ENCODE results near the gene ZFYVE1.
"Not testable (repeated sequence)": the region's sequence is repeated elsewhere in the genome, so short reads cannot be mapped to it uniquely, and the experiment has no call there.

Gene ZFYVE1

DNA sequence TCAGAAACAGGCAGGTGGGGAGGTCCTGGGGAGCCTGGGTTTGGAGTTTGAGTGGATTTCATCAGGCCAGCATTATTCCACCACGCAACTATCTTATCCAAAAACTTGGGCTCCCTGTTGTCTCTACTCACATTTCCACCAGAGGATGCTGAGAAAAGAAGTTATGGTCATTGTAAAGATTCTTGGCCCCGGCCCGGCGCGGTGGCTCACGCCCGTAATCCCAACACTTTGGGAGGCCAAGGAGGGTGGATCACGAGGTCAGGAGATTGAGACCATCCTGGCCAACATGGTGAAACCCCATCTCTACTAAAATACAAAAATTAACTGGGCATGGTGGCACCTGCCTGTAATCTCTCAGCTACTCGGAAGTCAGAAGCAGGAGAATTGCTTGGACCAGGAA lies 70.2 kb downstream of the ZFYVE1 start:
- not testable (repeated sequence) for DNase-seq (ENCODE audit: low spot score)

DNA sequence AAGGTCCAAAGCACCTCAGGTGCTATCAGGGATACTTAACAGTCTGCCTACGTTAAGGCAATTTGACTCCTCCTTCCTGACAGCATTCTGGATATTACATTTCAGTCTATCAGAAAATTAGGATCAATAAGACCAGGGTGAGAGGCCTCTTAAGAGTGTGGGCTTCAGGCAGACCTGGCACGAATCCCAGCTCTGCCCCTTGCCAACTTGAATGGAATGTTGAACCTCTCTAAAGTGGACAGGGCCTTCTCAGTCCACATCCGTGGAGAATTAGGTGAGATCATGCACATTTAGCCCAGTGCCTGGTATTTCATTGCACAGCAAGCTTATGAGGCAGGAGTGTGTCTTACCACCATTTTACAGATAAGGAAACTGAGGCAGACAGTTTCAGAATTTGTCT lies 74.7 kb downstream of the ZFYVE1 start:
- no peak for DNase-seq (ENCODE audit: low spot score)

DNA sequence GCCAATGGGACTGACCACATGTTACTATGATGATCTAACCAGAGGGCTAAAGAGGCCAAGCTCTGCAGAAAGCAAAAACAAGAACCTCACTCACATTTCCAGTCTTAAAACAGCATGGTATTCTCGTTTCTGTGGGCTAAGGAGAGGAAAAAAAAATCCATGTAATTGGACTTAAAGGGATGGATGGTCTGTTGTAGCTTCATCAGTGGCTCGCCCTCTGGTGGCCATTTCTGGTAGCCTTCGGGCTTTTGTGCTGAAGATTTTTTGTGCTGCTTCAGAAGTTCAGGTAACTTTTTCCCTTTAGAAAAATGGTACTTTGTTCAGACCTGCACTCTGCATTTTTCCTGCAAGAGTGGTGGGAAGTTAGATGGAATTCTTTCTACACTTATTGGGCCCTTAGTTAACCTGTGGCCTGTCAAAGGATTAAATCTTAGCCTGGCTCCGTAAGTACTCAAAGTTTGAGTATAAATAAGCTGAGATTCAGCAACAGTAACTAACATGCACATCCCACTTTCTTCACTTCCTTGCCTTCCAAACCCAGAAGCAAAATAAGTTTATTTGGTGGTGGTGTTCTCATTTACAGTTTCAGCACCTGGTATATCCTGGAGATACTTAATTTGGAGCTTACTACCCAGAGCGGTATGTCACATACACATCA lies 78.3 kb downstream of the ZFYVE1 start:
- peak; percentile 55 for DNase-seq (ENCODE audit: low spot score)

GRCh38 chr14:72947366-72948160 lies 79.3 kb downstream of the ZFYVE1 start:
- no peak for DNase-seq (ENCODE audit: low spot score)

DNA sequence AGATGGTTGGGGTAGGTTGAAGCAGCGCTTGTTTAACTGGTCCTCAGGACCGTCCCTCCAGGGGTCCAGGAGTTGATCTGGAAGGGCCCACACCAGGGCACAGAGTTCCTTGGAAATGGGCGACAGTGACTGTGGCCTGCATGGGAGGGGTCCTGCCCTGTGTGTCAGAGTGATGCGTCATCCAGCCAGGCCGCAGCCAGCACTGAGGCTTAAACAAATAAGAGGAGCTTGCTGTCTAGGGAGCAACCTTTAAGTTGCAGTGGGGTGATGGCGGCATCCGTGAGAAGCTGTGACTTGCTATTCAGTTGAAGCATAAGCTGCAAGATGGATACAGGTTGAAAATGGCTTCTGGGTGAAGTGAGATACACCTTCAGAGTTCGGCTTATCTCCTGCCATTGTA lies 80.4 kb downstream of the ZFYVE1 start:
- no peak for DNase-seq (ENCODE audit: low spot score)

DNA sequence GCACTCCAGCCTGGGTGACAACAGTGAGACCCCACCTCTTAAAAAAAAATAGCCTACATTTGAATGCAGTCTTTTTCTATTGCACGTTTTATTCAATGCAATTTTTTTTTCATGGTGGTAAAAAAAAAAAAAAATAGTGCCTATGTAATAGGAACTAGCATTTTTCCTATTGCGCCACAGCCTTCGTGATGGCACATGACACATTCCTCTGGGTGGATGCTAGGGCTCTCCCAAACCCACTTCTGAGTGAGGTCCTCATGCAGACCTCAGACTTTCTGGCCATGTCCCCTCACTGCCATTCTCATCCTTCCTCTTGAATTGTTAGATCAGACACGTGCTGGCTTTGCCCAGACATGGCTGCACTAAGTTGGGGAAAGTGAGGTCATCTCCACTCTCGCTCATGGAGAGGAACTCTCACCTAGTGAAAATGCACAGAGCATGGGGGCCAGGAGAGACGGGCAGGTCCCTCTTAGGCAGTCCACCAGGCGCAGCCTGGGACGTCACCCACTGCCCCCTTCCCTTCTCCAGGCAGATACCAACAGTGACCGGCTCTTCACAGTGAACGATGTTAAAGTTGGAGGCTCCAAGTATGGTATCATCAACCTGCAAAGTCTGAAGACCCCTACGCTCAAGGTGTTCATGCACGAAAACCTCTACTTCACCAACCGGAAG lies 81.4 kb downstream of the ZFYVE1 start:
- DNase-seq (ENCODE audit: low spot score) = no peak

- DNase-seq (ENCODE audit: low spot score) = no peak
Observed at GRCh38 chr14:72943876-72944430, 83.0 kb downstream of the ZFYVE1 start.

GRCh38 chr14:72942934-72943333 lies 84.0 kb downstream of the ZFYVE1 start:
- no peak for DNase-seq (ENCODE audit: low spot score)

GRCh38 chr14:72941286-72941985 lies 85.5 kb downstream of the ZFYVE1 start:
- no peak for DNase-seq (ENCODE audit: low spot score)

DNA sequence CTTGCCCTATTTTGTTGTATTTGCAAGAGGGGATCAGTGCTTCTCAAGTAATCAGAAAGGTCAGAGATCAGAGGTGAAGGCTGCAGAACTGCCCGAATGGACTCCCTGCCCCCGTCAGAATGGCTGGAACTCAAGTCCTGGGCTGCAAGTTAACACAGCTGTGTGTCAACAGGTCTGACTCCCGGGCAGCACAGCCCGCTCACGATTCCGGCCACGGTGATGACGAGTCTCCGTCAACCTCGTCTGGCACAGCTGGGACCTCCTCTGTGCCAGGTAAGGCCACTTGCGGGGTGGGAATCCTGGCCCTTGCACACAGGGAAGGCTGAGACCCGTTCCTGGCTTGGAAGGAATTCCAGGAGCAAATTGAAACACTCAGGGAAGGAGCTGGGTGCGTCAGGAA lies 87.3 kb downstream of the ZFYVE1 start:
- DNase-seq (ENCODE audit: low spot score) = no peak

GRCh38 chr14:72932893-72933292 lies 94.0 kb downstream of the ZFYVE1 start:
- DNase-seq (ENCODE audit: low spot score) = no peak

DNA sequence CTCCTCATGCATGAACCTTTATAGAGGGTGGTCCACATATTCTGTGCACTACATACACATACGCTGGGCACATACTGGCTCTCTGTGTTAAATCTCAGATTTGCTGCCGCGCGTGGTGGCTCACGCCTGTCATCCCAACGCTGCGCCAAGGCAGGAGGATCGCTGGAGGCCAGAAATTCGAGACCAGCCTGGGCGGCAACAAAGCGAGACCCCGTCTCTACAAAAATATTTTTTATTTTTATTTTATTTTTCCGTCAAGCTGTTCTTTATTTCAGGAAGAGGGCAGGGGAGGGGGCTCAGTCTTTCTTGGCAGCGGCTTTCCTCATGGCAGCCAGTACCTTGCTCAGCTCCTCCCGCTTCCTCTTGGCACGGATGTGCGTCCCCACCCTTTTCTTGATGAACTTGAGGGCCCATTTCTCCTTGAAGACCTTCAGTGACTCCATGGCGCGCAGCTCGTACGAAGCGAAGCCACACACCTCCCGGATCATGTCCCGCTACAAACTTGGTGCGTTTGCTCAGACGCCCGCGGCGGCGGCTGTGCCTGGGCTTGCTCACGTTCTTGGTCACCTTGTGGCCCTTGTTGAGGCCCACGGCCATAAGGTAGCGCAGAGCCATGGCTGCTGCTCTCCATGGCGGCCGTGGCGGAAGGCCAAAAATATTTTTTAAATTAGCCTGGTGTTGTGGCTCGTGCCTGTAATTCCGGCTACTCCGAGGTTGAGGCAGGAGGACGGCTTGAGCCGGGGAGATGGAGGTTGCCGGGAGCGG lies 97.4 kb downstream of the ZFYVE1 start:
- DNase-seq (ENCODE audit: low spot score) = no peak

DNA sequence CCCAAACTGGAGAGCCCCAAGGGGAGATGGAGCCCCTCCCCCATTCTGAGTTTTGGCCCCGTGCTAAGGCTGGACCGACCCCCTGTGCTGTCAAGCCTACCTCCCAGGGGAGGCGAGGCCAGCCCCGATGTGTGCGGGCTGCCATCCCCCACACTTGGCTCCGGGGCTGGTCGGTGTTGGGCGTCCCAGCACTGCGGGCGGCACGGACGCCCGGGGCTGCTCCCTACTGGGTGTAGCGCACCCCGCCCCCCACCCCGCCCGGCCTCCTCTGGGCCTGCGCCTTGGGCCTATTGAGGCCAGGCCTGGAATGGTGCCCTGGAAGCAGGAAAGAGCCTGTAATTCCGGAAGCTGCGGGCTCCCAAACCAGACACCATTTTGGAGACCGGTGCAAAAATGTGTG lies 98.0 kb downstream of the ZFYVE1 start:
- DNase-seq (ENCODE audit: low spot score) = no peak

- DNase-seq (ENCODE audit: low spot score) = peak; percentile 92
Observed at GRCh38 chr14:72926292-72927028, 100.4 kb downstream of the ZFYVE1 start, which contains the start of gene DCAF4. TSS of gene DCAF4 (plus strand) at chr14:72926464. CDS start at chr14:72937979, 11,515 bp downstream.

DNA sequence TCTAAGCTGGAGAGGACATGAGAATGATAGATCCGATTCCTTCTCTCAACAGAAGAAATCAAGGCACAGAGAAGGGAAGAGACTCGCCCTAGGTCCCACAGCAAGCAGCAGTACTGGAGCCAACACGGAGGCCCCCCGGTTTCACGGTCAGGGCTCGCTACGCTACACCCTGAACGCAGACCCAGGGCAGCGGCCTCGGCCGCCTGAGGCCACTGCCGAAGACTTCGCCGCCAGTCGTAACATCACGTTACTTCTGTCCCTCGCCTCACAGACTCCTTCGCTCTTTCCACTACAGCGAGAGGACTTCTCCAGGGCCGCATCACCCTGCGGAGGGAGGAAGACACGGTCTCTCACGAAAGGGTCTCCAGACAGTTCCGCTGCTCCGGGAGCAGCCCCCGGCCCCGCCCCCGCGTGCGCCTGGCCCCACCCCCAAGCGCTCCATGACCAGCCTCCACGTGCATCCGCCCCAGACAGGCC lies 101.1 kb downstream of the ZFYVE1 start:
- DNase-seq (ENCODE audit: low spot score) = no peak

DNA sequence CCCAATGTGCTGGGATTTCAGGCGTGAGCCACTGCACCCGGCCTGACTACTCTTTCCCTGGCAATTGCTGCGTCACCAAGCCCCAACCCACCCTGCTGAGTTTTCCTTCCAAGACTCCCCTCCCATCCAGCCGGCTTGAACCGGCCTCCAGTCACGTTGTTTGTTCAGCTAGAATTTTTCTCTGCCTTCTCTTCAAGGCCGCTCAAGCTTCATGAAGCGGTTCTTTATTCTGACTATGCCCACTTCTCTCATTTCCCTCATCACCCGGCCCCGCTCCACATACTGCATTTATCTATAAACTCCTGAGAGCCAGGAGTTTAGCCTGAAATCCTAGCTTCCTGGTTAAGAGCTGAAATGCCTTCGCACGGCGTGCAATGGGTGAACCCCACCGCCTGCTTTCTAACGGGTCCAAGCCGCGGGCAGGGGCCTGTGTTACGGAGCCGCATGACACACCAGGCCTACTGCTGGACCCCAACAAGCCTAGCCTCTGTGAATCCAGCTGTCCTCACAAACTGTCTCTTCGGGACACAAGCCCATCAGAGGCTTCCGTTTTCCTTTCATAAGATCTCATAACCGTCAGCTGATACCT lies 101.6 kb downstream of the ZFYVE1 start:
- no peak for DNase-seq (ENCODE audit: low spot score)

GRCh38 chr14:72924337-72924736 lies 102.6 kb downstream of the ZFYVE1 start:
- DNase-seq (ENCODE audit: low spot score) = no peak

DNA sequence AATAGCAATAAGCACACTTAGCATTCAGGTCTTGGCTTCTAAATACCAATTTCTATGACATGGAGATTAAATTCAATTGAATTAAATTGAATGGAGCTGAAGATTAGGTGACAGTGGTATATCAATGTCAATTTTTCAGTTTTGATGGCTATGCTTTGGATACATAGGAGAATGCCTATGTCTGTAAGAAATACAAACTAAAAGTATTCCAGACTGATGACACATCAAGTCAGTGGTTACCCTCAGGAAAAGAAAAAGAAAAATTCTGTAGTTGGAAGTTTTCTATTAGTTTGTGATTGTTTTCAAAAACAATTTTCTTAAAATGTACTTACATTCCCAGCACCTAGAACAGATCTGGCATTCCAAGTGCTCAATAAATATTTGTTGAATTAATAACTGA lies 105.5 kb downstream of the ZFYVE1 start:
- DNase-seq (ENCODE audit: low spot score) = no peak

DNA sequence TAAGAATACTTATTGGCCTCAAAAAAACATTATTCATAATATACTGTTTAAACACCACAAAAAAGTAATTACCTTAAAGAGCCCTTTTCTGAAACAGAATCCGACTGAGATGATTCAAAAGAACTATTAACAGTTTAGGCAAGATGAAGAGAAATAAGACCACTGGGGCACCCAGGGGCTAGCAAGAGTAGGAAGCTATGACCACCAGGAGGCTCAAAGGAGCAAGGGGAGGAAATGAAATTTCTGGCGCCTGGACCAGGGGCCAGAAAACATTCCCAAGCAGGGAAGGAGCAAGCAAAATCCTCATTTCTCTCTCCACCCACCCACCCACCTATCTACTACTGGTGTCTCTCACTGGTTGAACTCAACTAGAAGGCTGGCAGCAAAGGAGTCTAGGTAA lies 106.9 kb downstream of the ZFYVE1 start:
- no peak for DNase-seq (ENCODE audit: low spot score)

All from HuH-7 (cell line).